NB4 (cell line): Measurements from ENCODE around the gene SEZ6.

Source experiments
- MAX ChIP-seq: IDR thresholded peaks from 2 replicates; pipeline ENCODE4 v1.6.1; 2011; ENCODE audit warnings: low read depth, low read length
- MYC ChIP-seq: IDR thresholded peaks from 2 replicates; pipeline ENCODE4 v1.6.1; 2011; ENCODE audit warnings: low read depth, low read length
- POLR2A ChIP-seq: IDR thresholded peaks from 2 replicates; pipeline ENCODE4 v1.6.1; 2011; ENCODE audit warnings: mild to moderate bottlenecking; ENCODE audit not compliant: insufficient read length; ENCODE audit errors: extremely low read depth
- TF ChIP-seq, protein P1 (sequence below): IDR thresholded peaks from one replicate; pipeline ENCODE4 v1.5.1; 2012; ENCODE audit warnings: low read depth, low read length

DNA sequence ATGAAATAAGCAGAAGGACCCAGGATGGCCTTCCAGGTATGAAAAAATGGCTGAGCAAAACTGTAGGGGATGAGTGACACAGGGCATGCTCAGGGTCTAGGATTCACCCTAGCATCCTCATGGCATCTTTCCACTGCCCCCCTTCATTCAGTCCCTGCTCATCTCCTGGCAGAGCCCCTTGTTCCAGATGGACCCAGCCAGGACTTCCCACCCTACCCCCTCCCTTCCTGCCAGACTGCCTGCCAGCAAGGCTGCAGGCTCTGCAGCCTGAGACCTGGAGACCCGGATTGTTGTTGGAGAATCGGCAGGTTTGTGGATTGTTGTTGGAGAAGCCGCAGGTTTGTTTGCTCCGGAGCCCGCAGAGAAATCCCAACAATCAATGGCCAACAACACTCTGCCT lies 6.6 kb downstream of the SEZ6 start:
- TF ChIP-seq POLR2A (no peak), MAX (no peak), MYC (no peak)
- TF ChIP-seq, protein P1, sequence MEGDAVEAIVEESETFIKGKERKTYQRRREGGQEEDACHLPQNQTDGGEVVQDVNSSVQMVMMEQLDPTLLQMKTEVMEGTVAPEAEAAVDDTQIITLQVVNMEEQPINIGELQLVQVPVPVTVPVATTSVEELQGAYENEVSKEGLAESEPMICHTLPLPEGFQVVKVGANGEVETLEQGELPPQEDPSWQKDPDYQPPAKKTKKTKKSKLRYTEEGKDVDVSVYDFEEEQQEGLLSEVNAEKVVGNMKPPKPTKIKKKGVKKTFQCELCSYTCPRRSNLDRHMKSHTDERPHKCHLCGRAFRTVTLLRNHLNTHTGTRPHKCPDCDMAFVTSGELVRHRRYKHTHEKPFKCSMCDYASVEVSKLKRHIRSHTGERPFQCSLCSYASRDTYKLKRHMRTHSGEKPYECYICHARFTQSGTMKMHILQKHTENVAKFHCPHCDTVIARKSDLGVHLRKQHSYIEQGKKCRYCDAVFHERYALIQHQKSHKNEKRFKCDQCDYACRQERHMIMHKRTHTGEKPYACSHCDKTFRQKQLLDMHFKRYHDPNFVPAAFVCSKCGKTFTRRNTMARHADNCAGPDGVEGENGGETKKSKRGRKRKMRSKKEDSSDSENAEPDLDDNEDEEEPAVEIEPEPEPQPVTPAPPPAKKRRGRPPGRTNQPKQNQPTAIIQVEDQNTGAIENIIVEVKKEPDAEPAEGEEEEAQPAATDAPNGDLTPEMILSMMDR: no peak
